ENCODE data around the gene RAB8A.
"Not testable (repeated sequence)": the region's sequence is repeated elsewhere in the genome, so short reads cannot be mapped to it uniquely, and the experiment has no call there.

RAB8A gene

GRCh38 chr19:16143399-16144215 lies 31.9 kb downstream of the RAB8A start, which contains the start of gene HSH2D:
TSS of gene HSH2D (plus strand) at chr19:16143685. CDS start at chr19:16148751, 5,066 bp downstream.
- DNase-seq: no peak

- DNase-seq: no peak
Measured at GRCh38 chr19:16144216-16144581, 32.5 kb downstream of the RAB8A start.

- DNase-seq: no peak
Measured at GRCh38 chr19:16146112-16146511, 34.4 kb downstream of the RAB8A start.

GRCh38 chr19:16148443-16149229 lies 36.9 kb downstream of the RAB8A start:
- DNase-seq: no peak

- no peak for DNase-seq
Measured at GRCh38 chr19:16153582-16154336, 42.1 kb downstream of the RAB8A start.

GRCh38 chr19:16154557-16154956 lies 42.9 kb downstream of the RAB8A start:
- no peak for DNase-seq

- no peak for DNase-seq
Measured at GRCh38 chr19:16155128-16155527, 43.4 kb downstream of the RAB8A start.

- no peak for DNase-seq
Measured at GRCh38 chr19:16156904-16157303, 45.2 kb downstream of the RAB8A start.

- no peak for DNase-seq
Measured at GRCh38 chr19:16157601-16158000, 45.9 kb downstream of the RAB8A start.

- no peak for DNase-seq
Measured at GRCh38 chr19:16159655-16160054, 48.0 kb downstream of the RAB8A start.

- DNase-seq: no peak
Measured at GRCh38 chr19:16160445-16160942, 48.8 kb downstream of the RAB8A start.

- no peak for DNase-seq
Measured at GRCh38 chr19:16160943-16161560, 49.4 kb downstream of the RAB8A start.

GRCh38 chr19:16161840-16162239 lies 50.2 kb downstream of the RAB8A start:
- no peak for DNase-seq

- DNase-seq: no peak
Measured at GRCh38 chr19:16164222-16164890, 52.7 kb downstream of the RAB8A start.

GRCh38 chr19:16166417-16166816 lies 54.7 kb downstream of the RAB8A start:
- DNase-seq: no peak

GRCh38 chr19:16167055-16167454 lies 55.4 kb downstream of the RAB8A start:
- DNase-seq: no peak

GRCh38 chr19:16168465-16169081 lies 56.9 kb downstream of the RAB8A start:
- peak; percentile 91 to 94 for DNase-seq

- no peak for DNase-seq
Measured at GRCh38 chr19:16170134-16170533, 58.4 kb downstream of the RAB8A start.

- no peak for DNase-seq
Measured at GRCh38 chr19:16175954-16176353, 64.3 kb downstream of the RAB8A start.

- not testable (repeated sequence) for DNase-seq
Measured at GRCh38 chr19:16178866-16179265, 67.2 kb downstream of the RAB8A start.

- DNase-seq: no peak
Measured at GRCh38 chr19:16180611-16181010, 68.9 kb downstream of the RAB8A start.
